GM12875 (cell line): Measurements from ENCODE around the gene ACOT8.

Experiments
- H3K4me3 ChIP-seq: one replicate; pipeline ENCODE4 v1.5.1; 2011; ENCODE audit warnings: low read depth, low read length, control low read depth
- TF ChIP-seq, protein P1 (sequence below): IDR thresholded peaks from 2 replicates; pipeline ENCODE4 v1.5.1; 2011; ENCODE audit warnings: low read depth, mild to moderate bottlenecking, control low read depth, inconsistent platforms, low read length, moderate library complexity, borderline replicate concordance; ENCODE audit not compliant: insufficient read depth

ACOT8 gene

DNA sequence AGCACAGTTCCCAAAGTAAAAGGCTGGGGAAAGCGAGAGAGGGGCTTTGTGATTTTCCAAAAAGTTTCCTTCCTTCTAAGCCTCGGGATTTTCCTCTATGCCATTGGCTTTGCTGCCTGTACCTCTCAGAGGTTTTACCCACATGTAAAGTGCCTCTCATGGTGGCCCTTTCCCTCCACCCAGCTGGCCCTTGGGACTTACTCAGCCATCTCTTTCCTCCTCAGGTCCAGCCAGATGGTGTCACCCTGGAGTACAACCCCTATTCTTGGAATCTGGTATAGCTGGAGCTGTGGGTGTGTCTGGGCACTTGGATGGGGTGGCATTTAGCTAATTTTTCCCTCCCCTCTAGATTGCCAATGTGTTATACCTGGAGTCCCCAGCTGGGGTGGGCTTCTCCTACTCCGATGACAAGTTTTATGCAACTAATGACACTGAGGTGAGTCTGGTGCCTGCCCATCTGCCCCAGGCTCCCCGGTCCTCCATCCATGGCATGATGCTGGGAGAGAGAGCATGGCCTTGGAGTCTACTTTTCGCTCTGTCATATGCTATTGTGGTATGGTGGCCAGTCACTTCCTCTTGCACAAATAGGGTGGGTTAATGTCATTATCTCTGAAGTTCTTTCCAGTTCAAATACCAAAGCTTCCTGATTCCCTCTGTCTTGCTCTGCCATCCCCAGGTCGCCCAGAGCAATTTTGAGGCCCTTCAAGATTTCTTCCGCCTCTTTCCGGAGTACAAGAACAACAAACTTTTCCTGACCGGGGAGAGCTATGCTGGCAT is 35.0 kb upstream of the ACOT8 start:
- peak overlapping the region; percentile 84 for H3K4me3 ChIP-seq
- TF ChIP-seq, protein P1, sequence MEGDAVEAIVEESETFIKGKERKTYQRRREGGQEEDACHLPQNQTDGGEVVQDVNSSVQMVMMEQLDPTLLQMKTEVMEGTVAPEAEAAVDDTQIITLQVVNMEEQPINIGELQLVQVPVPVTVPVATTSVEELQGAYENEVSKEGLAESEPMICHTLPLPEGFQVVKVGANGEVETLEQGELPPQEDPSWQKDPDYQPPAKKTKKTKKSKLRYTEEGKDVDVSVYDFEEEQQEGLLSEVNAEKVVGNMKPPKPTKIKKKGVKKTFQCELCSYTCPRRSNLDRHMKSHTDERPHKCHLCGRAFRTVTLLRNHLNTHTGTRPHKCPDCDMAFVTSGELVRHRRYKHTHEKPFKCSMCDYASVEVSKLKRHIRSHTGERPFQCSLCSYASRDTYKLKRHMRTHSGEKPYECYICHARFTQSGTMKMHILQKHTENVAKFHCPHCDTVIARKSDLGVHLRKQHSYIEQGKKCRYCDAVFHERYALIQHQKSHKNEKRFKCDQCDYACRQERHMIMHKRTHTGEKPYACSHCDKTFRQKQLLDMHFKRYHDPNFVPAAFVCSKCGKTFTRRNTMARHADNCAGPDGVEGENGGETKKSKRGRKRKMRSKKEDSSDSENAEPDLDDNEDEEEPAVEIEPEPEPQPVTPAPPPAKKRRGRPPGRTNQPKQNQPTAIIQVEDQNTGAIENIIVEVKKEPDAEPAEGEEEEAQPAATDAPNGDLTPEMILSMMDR, result 0 out of 2 replicates have a peak, but pooled peaks have one; percentile 1

DNA sequence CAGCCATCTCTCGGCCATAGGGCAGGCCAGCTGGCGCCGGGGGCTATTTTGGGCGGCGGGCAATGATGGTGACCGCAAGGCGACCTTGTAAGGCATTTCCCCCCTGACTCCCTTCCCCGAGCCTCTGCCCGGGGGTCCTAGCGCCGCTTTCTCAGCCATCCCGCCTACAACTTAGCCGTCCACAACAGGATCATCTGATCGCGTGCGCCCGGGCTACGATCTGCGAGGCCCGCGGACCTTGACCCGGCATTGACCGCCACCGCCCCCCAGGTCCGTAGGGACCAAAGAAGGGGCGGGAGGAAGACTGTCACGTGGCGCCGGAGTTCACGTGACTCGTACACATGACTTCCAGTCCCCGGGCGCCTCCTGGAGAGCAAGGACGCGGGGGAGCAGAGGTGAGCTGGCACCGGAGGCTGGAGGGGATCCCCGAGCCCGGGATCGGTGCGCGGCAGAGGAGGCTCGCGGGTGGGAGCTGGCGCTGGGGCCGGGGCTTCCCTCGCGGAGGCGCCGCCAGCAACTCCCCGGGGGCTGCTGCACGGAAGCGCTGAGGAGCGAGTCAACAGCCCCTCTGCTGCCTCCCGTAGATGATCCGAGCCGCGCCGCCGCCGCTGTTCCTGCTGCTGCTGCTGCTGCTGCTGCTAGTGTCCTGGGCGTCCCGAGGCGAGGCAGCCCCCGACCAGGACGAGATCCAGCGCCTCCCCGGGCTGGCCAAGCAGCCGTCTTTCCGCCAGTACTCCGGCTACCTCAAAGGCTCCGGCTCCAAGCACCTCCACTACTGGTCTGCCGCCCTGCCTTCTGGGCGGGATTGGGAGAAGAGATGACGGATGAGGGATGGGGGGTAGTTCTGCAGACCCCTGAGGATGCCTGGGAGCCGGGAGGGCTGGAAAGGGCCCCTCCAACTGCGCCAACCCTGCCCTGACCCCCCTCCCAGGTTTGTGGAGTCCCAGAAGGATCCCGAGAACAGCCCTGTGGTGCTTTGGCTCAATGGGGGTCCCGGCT is 34.1 kb upstream of the ACOT8 start, which contains the start of the genes CTSA and NEURL2:
Gene CTSA (plus strand): TSS at position 351 of the 999 bp plus-strand sequence. CDS start 234 bp downstream, at position 585.
Gene NEURL2 (minus strand): TSS at position 224 of the 999 bp plus-strand sequence. CDS start 217 bp downstream, at position 7.
- TF ChIP-seq, protein P1, result no peak
- peak within 1 kb of the TSS; percentile 84 for H3K4me3 ChIP-seq

DNA sequence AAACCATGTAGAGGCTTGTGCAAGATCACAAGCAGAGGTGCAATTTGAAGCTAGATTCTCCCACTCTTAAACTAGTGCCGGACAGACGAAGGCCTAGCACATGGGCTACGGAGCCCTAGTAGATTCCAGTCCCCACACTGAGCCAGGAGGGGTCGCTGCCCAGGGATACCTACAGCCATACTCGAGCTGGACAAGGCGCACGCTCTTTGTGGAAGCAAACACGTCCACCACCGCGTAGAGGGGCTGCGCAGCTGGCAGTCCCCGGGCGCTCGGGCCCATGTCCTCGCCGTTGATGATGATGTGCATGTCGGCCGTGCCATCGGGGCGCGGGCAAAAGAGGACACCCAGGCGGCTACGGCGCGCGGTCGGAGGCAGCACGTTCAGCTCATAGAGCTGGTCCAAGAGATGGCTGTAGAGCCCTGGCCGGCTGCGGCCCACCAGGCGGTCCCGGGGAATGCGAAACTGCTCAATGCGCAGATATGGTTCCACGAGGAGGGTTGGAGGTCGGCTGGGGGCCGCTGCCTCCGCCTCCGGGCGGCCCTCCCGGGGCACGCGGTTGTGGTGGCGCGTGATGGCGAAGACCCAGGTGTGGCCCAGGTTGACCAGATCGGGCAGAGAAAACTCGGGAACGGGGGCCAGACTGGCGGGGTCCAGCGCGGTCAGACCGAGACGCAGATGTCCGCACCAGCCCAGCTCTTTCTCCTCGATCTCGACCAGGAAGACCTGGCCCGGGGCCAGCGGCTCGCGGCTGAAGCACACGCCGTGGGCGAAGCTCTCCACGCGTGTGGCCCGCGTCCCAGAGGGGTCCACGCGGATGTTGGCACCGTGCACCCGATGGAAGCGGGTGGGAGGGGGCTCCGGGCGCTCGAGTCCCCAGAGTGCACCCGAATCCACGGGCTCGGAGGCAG is 33.1 kb upstream of the ACOT8 start:
- H3K4me3 ChIP-seq, result peak overlapping the region; percentile 84
- TF ChIP-seq, protein P1, result peak; percentile 47; the same call in 1 of the 2 replicates

DNA sequence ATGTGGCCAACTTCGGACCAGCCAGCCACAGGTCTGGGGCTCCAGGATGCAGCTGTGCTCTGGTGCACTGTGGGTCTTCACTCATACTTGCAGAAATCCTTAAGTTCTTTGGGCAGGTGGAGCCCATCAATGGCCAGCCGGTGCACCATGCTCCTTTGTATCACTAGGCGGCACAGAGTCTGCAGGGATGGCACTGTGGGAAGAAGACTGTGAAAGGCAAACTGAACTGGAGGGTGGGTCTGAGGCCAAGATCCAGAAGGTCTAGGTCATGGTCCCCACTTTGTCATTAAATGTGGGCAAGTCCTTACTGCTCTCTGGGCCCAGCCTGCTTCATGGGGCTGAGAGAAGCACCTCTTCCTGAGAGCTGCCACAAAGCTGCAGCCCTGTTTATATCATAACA is 31.5 kb upstream of the ACOT8 start:
- H3K4me3 ChIP-seq, result no peak overlapping the region
- TF ChIP-seq, protein P1, result no peak

DNA sequence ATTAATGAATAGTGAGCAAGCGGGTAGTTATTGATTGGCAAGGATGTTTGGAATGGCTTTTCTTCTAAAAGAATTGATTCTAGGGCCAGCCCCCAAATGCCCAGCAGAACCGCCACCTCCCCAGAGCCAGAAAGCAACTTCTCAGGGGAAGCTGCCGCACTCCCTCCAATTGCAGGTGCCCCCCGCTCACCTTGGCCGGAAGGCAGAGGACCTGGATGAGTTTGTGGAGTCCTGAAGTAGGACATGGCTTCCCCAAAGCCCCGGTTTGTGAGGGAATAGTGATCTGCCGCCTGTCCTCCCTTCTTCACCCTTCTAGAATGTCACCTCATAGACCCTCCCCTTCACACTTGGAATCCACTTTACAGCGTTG is 30.1 kb upstream of the ACOT8 start, which contains the start of gene SPATA25:
Gene SPATA25 (minus strand): TSS at position 277 of the 370 bp plus-strand sequence. CDS start 32 bp downstream, at position 245.
- H3K4me3 ChIP-seq, result no peak within 1 kb of the TSS
- TF ChIP-seq, protein P1, result no peak
